H9 (cell line): Measurements from ENCODE around the gene AARS1. TPM values are rescaled to one million over a fixed set of nuclear protein-coding genes. Genes with fewer than 3 reads are reported as not detected.

Experiments used
- DNase-seq: peaks from one replicate; pipeline ENCODE4 v3.0.0-alpha.2; 2017
- H2AFZ ChIP-seq: one replicate; pipeline ENCODE4 v1.6.1; 2013; ENCODE audit warnings: mild to moderate bottlenecking, low read length, control low read depth, moderate library complexity
- H2AK5ac ChIP-seq: 2 replicates; pipeline ENCODE4 v1.6.1; 2013; ENCODE audit warnings: low read length, control low read depth, mixed read lengths; ENCODE audit not compliant: insufficient read length
- H2BK120ac ChIP-seq: one replicate; pipeline ENCODE4 v1.6.1; 2013; ENCODE audit warnings: low read depth, mild to moderate bottlenecking, low read length, control low read depth, inconsistent platforms; ENCODE audit not compliant: poor library complexity, severe bottlenecking
- H2BK12ac ChIP-seq: 2 replicates; pipeline ENCODE4 v1.6.1; 2013; ENCODE audit warnings: low read length, control low read depth, mixed read lengths, low read depth; ENCODE audit not compliant: insufficient read length
- H2BK15ac ChIP-seq: 2 replicates; pipeline ENCODE4 v1.6.1; 2013; ENCODE audit warnings: low read depth, low read length, control low read depth
- H2BK20ac ChIP-seq: one replicate; pipeline ENCODE4 v1.6.1; 2013; ENCODE audit warnings: low read depth, mild to moderate bottlenecking, low read length, control low read depth, inconsistent platforms; ENCODE audit not compliant: poor library complexity, severe bottlenecking
- H2BK5ac ChIP-seq: 2 replicates; pipeline ENCODE4 v1.6.1; 2013; ENCODE audit warnings: low read length, control low read depth, mixed read lengths; ENCODE audit not compliant: insufficient read length
- H3K14ac ChIP-seq: 2 replicates; pipeline ENCODE4 v1.6.1; 2013; ENCODE audit warnings: low read length, control low read depth; ENCODE audit not compliant: insufficient read depth
- H3K18ac ChIP-seq: 2 replicates; pipeline ENCODE4 v1.6.1; 2013; ENCODE audit warnings: low read depth, mild to moderate bottlenecking, mixed read lengths, low read length, control low read depth; ENCODE audit not compliant: insufficient read length
- H3K23ac ChIP-seq: 2 replicates; pipeline ENCODE4 v1.6.1; 2013; ENCODE audit warnings: low read length, control low read depth, mixed read lengths, low read depth; ENCODE audit not compliant: insufficient read length
- H3K23me2 ChIP-seq: 2 replicates; pipeline ENCODE4 v1.6.1; 2013; ENCODE audit warnings: low read depth, mild to moderate bottlenecking, mixed read lengths, low read length, control low read depth; ENCODE audit not compliant: insufficient read length, poor library complexity, severe bottlenecking
- H3K27ac ChIP-seq: 2 replicates; pipeline ENCODE4 v1.5.1; 2013; ENCODE audit warnings: low read length, control low read depth, mixed read lengths, low read depth; ENCODE audit not compliant: insufficient read length
- H3K27me3 ChIP-seq: 2 replicates; pipeline ENCODE4 v1.6.1; 2013; ENCODE audit warnings: low read length, control low read depth, inconsistent platforms; ENCODE audit not compliant: insufficient read depth
- H3K4ac ChIP-seq: 2 replicates; pipeline ENCODE4 v1.6.1; 2013; ENCODE audit warnings: low read depth, mild to moderate bottlenecking, control low read depth, inconsistent platforms, low read length, moderate library complexity
- H3K4me1 ChIP-seq: 2 replicates; pipeline ENCODE4 v1.6.1; 2013; ENCODE audit warnings: low read length, control low read depth, inconsistent platforms; ENCODE audit not compliant: insufficient read depth
- H3K4me2 ChIP-seq: 2 replicates; pipeline ENCODE4 v1.6.1; 2013; ENCODE audit warnings: low read length, control low read depth, mixed read lengths; ENCODE audit not compliant: insufficient read length, insufficient read depth
- H3K56ac ChIP-seq: 2 replicates; pipeline ENCODE4 v1.6.1; 2013; ENCODE audit warnings: low read depth, mild to moderate bottlenecking, mixed read lengths, low read length, control low read depth; ENCODE audit not compliant: insufficient read length
- H3K79me1 ChIP-seq: 2 replicates; pipeline ENCODE4 v1.6.1; 2013; ENCODE audit warnings: low read depth, mild to moderate bottlenecking, moderate library complexity, low read length, control low read depth, inconsistent platforms; ENCODE audit not compliant: insufficient read depth, poor library complexity, severe bottlenecking
- H3K79me2 ChIP-seq: 2 replicates; pipeline ENCODE4 v1.6.1; 2013; ENCODE audit warnings: low read length, control low read depth, inconsistent platforms; ENCODE audit not compliant: insufficient read depth
- H3K9ac ChIP-seq: 2 replicates; pipeline ENCODE4 v1.6.1; 2013; ENCODE audit warnings: low read length, control low read depth, mixed read lengths; ENCODE audit not compliant: insufficient read length; ENCODE audit errors: extremely low read depth
- H3K9me3 ChIP-seq: one replicate; pipeline ENCODE4 v1.6.1; 2013; ENCODE audit warnings: low read depth, low read length, inconsistent platforms; ENCODE audit not compliant: control insufficient read depth
- H3T11ph ChIP-seq: one replicate; pipeline ENCODE4 v1.6.1; 2013; ENCODE audit warnings: mild to moderate bottlenecking, low read length, control low read depth, inconsistent platforms
- H4K20me1 ChIP-seq: one replicate; pipeline ENCODE4 v1.6.1; 2013; ENCODE audit not compliant: control insufficient read depth, insufficient read length, insufficient read depth
- H4K5ac ChIP-seq: 2 replicates; pipeline ENCODE4 v1.6.1; 2013; ENCODE audit warnings: low read depth, mild to moderate bottlenecking, mixed read lengths, low read length, control low read depth; ENCODE audit not compliant: insufficient read length
- H4K8ac ChIP-seq: replicated peaks from 2 replicates; pipeline ENCODE4 v1.6.1; 2013; ENCODE audit warnings: low read length, control low read depth, mixed read lengths, low read depth; ENCODE audit not compliant: insufficient read length
- H4K91ac ChIP-seq: 2 replicates; pipeline ENCODE4 v1.6.1; 2013; ENCODE audit warnings: low read depth, mild to moderate bottlenecking, moderate library complexity, mixed read lengths, low read length, control low read depth; ENCODE audit not compliant: insufficient read length
- H3K27ac Mint-ChIP-seq, 3 experiments: 2 replicates in 2 of 3; 3 replicates in 1 of 3; pipeline ENCODE4 v1.8.0; 2020 to 2021; ENCODE audit warnings: mixed read lengths in 3 of 3, mild to moderate bottlenecking in 1 of 3, moderate library complexity in 1 of 3
- H3K27me3 Mint-ChIP-seq: 2 replicates; pipeline ENCODE4 v1.8.0; 2021; ENCODE audit warnings: low read depth, mild to moderate bottlenecking, moderate library complexity, mixed read lengths
- H3K36me3 Mint-ChIP-seq, 3 experiments: 2 replicates in 2 of 3; 3 replicates in 1 of 3; pipeline ENCODE4 v1.8.0; 2020 to 2021; ENCODE audit warnings: low read depth in 3 of 3, mixed read lengths in 3 of 3; ENCODE audit not compliant: insufficient read depth in 1 of 3
- H3K4me1 Mint-ChIP-seq, 2 experiments: 2 replicates each; pipeline ENCODE4 v1.8.0; 2020; ENCODE audit warnings: mixed read lengths in 2 of 2
- H3K4me3 Mint-ChIP-seq, 2 experiments: 2 replicates in 1 of 2; 3 replicates in 1 of 2; pipeline ENCODE4 v1.8.0; 2020 to 2021; ENCODE audit warnings: mild to moderate bottlenecking in 2 of 2, mixed read lengths in 2 of 2, moderate library complexity in 1 of 2
- H3K9me3 Mint-ChIP-seq, 2 experiments: 2 replicates in 1 of 2; 3 replicates in 1 of 2; pipeline ENCODE4 v1.8.0; 2020; ENCODE audit warnings: mild to moderate bottlenecking in 2 of 2, mixed read lengths in 2 of 2, moderate library complexity in 1 of 2
- WGBS: extraction: QIAGEN DNeasy Blood & Tissue Kit; methylation state at CpG from one replicate; pipeline ENCODE4 v1.1.7; 2013; ENCODE audit warnings: missing lambda C conversion rate, low lambda C conversion rate, mixed read lengths; ENCODE audit not compliant: insufficient read length; ENCODE audit errors: extremely low coverage; 5-methylcytosine and 5-hydroxymethylcytosine counted together
- total RNA-seq: library from RNA; stranded (reverse); gene quantifications from 2 replicates; pipeline ENCODE4 v1.2.1, GENCODE V29; 2021
- TF ChIP-seq, protein P1 (sequence below): fragments of 200-600 bp; sonication (generic); conservative IDR thresholded peaks from 3 replicates; pipeline ENCODE4 v1.8.0; 2021; ENCODE audit warnings: antibody characterized with exemption, mild to moderate bottlenecking

The AARS1 gene
- total RNA-seq, 1 experiment from 2014 or later: 168 TPM

DNA sequence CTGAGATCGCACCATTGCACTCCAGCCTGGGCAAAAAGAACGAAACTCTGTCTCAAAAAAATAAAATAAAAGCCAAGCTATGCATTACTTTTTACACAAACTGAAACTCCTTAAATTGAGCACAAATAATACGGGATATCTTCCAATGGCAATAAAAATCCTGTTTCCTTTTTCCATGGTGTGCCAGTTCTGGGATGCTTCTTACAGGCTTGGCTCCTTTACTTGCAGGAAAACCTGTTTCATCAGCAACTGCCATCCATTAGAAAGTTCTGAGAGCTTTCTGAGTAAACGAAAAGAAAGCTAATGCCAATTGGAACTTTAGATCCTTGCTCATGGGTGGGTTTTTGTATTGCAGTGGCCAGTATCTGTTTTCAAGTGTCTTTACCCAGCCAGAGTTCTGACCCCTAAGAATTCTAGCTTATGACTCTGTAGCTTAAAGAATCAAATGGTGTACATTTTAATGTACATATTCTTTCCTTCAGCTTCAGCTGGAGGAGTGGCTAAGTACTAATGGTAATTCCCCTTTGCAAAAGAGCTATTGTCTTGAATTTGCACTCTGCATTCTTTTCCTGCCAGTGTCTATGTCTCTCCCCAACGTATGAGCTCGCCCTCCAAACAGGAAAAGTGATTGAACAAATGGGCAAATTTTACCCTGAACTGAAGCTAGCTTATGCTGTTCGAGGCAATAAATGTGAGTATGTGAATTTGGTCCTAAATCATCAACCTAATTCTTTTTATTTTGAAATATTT lies 35.9 kb upstream of the AARS1 start:
- no peaks in the 10 kb centered on the region for H3K27me3 ChIP-seq
- TF ChIP-seq, protein P1, sequence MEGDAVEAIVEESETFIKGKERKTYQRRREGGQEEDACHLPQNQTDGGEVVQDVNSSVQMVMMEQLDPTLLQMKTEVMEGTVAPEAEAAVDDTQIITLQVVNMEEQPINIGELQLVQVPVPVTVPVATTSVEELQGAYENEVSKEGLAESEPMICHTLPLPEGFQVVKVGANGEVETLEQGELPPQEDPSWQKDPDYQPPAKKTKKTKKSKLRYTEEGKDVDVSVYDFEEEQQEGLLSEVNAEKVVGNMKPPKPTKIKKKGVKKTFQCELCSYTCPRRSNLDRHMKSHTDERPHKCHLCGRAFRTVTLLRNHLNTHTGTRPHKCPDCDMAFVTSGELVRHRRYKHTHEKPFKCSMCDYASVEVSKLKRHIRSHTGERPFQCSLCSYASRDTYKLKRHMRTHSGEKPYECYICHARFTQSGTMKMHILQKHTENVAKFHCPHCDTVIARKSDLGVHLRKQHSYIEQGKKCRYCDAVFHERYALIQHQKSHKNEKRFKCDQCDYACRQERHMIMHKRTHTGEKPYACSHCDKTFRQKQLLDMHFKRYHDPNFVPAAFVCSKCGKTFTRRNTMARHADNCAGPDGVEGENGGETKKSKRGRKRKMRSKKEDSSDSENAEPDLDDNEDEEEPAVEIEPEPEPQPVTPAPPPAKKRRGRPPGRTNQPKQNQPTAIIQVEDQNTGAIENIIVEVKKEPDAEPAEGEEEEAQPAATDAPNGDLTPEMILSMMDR: no peak
- no peak overlapping the region for H3K27ac ChIP-seq
- no peak overlapping the region for H4K5ac ChIP-seq
- no peaks in the 10 kb centered on the region for H3K9me3 ChIP-seq
- no peak overlapping the region for H4K91ac ChIP-seq
- Mint-ChIP-seq H3K4me1 (no peaks in the 10 kb centered on the region), H3K27ac (no peak overlapping the region), H3K9me3 (no peaks in the 10 kb centered on the region), H3K36me3 (peaks cover 19 to 43% (median 42%) of the 10 kb centered on the region in 3 experiments; a peak in 6 of 7 replicates), H3K4me3 (no peak overlapping the region), H3K27me3 (no peaks in the 10 kb centered on the region)
- no peak overlapping the region for H2BK120ac ChIP-seq
- no peak overlapping the region for H3K4ac ChIP-seq
- H3K23ac ChIP-seq: no peak overlapping the region
- H2BK5ac ChIP-seq: no peak overlapping the region
- H3K4me1 ChIP-seq: no peaks in the 10 kb centered on the region
- no peak for DNase-seq
- H3K56ac ChIP-seq: no peak overlapping the region
- no peak overlapping the region for H2BK20ac ChIP-seq
- no peaks in the 10 kb centered on the region for H4K20me1 ChIP-seq
- H3K14ac ChIP-seq: no peak overlapping the region
- H3K4me2 ChIP-seq: no peak overlapping the region
- H3K18ac ChIP-seq: no peak overlapping the region
- no peak overlapping the region for H2BK12ac ChIP-seq
- H4K8ac ChIP-seq: no peak overlapping the region
- H3K9ac ChIP-seq: no peak overlapping the region
- H3T11ph ChIP-seq: no peak overlapping the region
- H2AK5ac ChIP-seq: no peak overlapping the region
- WGBS: no CpG with 5 or more reads among the region's 7 CpGs
- H2AFZ ChIP-seq: no peak overlapping the region
- no peaks in the 10 kb centered on the region for H3K79me1 ChIP-seq
- no peaks in the 10 kb centered on the region for H3K79me2 ChIP-seq
- no peak overlapping the region for H2BK15ac ChIP-seq
- H3K23me2 ChIP-seq: no peaks in the 10 kb centered on the region
